CD4-positive, alpha-beta T cell treated with Interleukin-12 subunit alpha and Interleukin-12 subunit beta, for 1 hour (primary cell): ENCODE data around the gene DGKI.

ENCODE experiments used
- DNase-seq: peaks from one replicate; pipeline ENCODE4 v3.0.0-alpha.2; 2020

The DGKI gene

GRCh38 chr7:137636376-137636775 lies 210.4 kb downstream of the DGKI start:
- no peak for DNase-seq

GRCh38 chr7:137635874-137636273 lies 210.9 kb downstream of the DGKI start:
- no peak for DNase-seq

GRCh38 chr7:137635132-137635531 lies 211.6 kb downstream of the DGKI start:
- DNase-seq: no peak

- no peak for DNase-seq
These were observed 212.4 kb downstream of the DGKI start for GRCh38 chr7:137634356-137634755.

GRCh38 chr7:137633133-137633532 lies 213.6 kb downstream of the DGKI start:
- no peak for DNase-seq

GRCh38 chr7:137628216-137628615 lies 218.6 kb downstream of the DGKI start:
- DNase-seq: no peak

GRCh38 chr7:137626469-137627067 lies 220.2 kb downstream of the DGKI start:
- DNase-seq: peak; percentile 6

- no peak for DNase-seq
These were observed 221.6 kb downstream of the DGKI start for GRCh38 chr7:137625197-137625596.

GRCh38 chr7:137619181-137619580 lies 227.6 kb downstream of the DGKI start:
- DNase-seq: no peak

GRCh38 chr7:137618748-137619147 lies 228.0 kb downstream of the DGKI start:
- no peak for DNase-seq

GRCh38 chr7:137613006-137613525 lies 233.7 kb downstream of the DGKI start:
- no peak for DNase-seq

GRCh38 chr7:137611606-137612005 lies 235.2 kb downstream of the DGKI start:
- DNase-seq: no peak

GRCh38 chr7:137609500-137609899 lies 237.3 kb downstream of the DGKI start:
- no peak for DNase-seq

GRCh38 chr7:137606061-137606674 lies 240.6 kb downstream of the DGKI start:
- DNase-seq: peak; percentile 12

- DNase-seq: no peak
These were observed 243.7 kb downstream of the DGKI start for GRCh38 chr7:137603043-137603442.

- DNase-seq: no peak
These were observed 245.1 kb downstream of the DGKI start for GRCh38 chr7:137601642-137602041.

- DNase-seq: no peak
These were observed 248.9 kb downstream of the DGKI start for GRCh38 chr7:137597856-137598255.

GRCh38 chr7:137593115-137593711 lies 253.6 kb downstream of the DGKI start:
- DNase-seq: no peak

- no peak for DNase-seq
These were observed 254.4 kb downstream of the DGKI start for GRCh38 chr7:137592232-137592896.

GRCh38 chr7:137591421-137591837 lies 255.3 kb downstream of the DGKI start:
- DNase-seq: no peak

- no peak for DNase-seq
These were observed 255.9 kb downstream of the DGKI start for GRCh38 chr7:137590756-137591305.

GRCh38 chr7:137590071-137590755 lies 256.6 kb downstream of the DGKI start:
- DNase-seq: no peak

- DNase-seq: no peak
These were observed 259.4 kb downstream of the DGKI start for GRCh38 chr7:137587326-137587725.
